Activated T-cell treated with anti-CD3 and anti-CD28 coated beads, Interleukin-2, amount 50 U/mL, for 72 hours (primary cell): ENCODE measurements around the gene CDH5. TPM values are rescaled to one million over a fixed set of nuclear protein-coding genes. Genes with fewer than 3 reads are reported as not detected.

Source experiments
- total RNA-seq, 2 donors: library from RNA; stranded (reverse); gene quantifications; one replicate each; pipeline ENCODE4 v1.2.3, GENCODE V29; 2022

CDH5 gene
- total RNA-seq, 2 donors from 2014 or later, result not detected

Other genes with a start within 250 kb of the CDH5 start
- gene BEAN1, start 60.6 kb downstream of the CDH5 start, total RNA-seq, result not detected
- gene TK2, start 183.4 kb downstream of the CDH5 start, total RNA-seq, result 10 to 100 TPM; 16.4 to 16.6 TPM
- gene CKLF, start 185.9 kb downstream of the CDH5 start, total RNA-seq, result 100 to 1,000 TPM; 163 to 172 TPM
- gene CMTM1, start 199.7 kb downstream of the CDH5 start, total RNA-seq, result 10 to 100 TPM; 10.1 to 14.4 TPM
- gene CMTM2, start 212.8 kb downstream of the CDH5 start, total RNA-seq, result 1 to 10 TPM in 1 of 2 donors, under 1 TPM in 1; 0.31 to 1.2 TPM
- 10 to 100 TPM; 82.4 to 90.6 TPM for gene CMTM3, start 238.0 kb downstream of the CDH5 start, total RNA-seq